GM18861 (cell line): ENCODE data around the gene VPS39.

Experiments used
- ATAC-seq: cut with Tn5 transposase; IDR thresholded peaks from one replicate; pipeline ENCODE4 v1.9.1; 2021; ENCODE audit not compliant: unreplicated experiment

The VPS39 gene

DNA sequence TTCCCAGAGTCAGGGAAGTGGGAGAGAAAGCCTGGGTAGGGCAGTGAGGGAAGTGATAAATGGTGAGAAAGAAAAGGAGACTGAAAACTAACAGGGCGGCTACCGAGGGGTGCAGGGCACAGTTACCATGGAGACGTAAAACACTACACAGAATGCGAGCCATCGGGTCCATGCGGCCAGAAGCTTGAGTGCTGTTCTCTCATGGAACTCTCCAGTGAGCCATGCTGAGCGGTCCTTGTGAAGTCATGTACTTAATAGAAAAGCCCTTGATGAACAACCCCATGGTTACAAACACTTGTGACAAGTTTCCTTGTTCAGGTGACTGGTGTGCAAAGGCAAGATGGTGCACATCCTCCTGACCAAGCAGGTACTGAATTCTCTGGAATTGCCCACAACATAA lies 48.0 kb downstream of the VPS39 start:
- no peak for ATAC-seq

DNA sequence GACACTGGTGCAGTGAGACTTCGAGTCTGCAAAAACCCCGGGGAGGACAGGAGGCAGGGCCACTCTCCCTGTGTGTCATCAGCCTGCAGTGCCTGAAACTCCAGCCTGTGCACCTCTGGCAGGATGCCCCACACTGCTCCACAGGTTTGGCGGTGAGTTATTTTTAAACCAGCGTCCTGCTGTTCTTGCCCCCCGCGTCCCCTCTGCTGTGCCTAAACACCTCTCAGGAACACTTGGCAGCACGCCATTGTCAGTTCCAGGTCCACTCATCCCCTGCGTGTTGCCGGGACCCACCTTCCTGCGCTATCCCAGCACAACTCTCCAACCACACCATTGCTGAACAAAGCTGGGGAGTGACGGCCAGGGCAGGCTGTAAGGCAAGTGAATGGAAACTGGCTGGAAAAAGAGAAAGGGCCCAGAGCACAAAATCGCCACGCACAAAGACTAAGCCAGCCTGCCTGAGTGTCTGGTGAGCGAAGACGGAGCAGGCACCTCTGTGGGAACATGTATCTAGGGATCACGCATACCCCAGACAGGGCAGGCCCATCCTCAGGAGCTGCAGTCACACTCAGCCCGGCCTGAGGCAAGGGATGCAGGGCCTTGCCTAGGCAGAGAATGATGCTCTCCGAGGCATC lies 48.6 kb downstream of the VPS39 start:
- no peak for ATAC-seq

DNA sequence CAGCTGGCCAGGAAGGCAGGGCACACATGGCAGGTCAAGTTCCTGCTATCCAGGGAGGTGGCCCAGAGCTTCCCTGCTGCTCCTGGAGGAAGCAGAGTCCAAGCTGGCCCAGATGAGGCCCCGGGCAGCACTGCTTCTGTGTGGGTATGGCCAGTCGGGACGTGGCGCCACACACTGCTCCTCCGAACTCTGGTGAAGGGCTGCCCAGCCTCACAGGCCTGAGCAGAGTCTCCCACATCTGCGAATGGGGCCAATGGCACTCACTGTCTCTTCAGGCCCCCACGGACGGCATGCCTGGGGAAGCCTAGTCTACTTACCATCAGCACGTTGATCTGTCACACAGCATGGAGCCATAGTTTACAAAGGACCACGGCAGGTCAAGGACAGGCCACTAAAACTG lies 49.2 kb downstream of the VPS39 start:
- ATAC-seq: no peak

DNA sequence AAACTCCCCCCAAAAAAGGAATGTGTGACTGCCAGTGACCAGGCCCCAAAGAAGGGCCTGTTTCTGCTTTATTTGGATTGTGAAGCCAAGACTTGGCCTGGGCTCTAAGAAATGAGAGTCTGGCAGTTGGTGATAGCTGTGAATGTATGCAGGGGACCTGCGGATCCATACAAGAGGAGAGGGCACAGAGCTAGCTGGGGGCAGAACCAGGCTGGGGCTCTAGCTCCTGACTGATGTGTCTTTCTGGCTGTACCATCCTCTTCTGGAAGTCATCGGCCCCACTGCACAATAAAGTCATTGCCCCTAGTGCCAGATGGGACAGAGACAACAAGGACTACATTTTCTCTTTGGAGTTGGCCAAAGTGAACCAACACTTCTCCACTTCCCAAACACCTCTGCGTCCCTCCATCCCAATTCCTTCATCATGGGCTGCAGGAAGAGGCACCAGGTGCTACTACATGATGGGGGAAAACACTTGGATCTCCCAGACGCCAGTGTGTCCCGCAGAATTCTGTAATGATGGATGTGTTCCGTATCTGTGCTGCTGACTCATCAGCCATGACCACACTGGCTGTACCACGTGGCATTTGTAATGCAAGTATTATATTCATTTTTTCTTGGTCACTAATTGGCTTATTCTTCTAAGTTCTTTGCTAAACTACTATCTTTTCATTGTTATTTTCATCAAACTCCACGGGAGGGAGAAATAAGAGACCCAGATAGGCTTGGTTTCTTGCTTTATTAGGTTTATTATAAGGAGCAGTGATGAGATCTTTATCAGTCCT lies 49.9 kb downstream of the VPS39 start:
- ATAC-seq: no peak

DNA sequence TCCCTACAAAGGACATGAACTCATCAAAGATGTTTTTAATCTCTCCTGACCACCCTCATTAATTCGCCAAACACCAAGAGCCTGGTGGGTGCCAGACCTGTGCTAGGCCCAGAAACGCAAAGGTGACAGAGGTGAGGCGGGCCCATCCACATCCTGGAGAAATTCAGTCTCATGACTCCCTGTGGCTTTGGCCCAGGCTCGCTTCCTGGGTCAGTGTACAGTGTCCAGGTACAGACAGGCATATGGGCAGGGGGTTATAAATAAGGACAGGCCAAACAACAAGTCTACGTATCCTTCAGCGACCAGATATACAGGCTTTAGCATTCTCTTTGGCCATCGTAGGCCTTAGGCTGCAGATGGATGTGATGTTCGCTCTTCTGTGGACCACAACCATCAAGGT lies 50.7 kb downstream of the VPS39 start:
- no peak for ATAC-seq

DNA sequence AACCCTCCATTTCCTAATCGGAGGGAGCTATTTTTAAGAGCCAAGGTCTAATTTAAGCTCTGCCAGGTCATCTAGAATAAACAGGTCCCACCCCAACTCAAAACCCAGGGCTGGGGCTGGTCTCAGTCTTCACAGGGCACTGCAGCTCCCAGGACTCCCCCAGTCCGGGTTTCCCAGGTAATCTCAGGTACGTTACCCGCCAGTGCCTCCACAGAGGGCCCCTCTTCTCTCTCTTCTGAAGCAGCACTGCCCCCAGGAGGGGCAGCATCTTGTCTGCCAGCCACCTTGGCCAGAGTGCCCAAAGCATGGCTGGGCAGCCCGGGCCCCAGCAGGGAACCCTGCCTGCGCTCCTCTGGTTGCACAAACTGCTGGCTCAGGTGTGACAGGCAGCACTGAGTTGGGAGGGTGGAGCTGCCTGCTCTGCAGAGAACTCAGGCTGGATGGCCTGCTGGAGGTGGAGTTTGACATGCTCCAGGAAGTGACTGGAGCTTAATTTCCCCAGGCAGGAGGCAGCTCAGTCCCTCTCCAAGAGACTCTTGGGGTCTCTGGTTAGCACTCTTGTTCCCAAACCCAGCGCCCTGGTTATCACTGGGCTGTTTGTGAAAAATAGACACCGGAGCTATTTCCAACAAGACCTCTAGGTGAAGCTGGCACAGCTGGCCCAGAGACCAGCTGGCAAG lies 51.7 kb downstream of the VPS39 start, which contains the start of gene PLA2G4F:
TSS of gene PLA2G4F (minus strand) at position 394 of the 680 bp plus-strand sequence. CDS start at position 307, 87 bp downstream.
- no peak for ATAC-seq

DNA sequence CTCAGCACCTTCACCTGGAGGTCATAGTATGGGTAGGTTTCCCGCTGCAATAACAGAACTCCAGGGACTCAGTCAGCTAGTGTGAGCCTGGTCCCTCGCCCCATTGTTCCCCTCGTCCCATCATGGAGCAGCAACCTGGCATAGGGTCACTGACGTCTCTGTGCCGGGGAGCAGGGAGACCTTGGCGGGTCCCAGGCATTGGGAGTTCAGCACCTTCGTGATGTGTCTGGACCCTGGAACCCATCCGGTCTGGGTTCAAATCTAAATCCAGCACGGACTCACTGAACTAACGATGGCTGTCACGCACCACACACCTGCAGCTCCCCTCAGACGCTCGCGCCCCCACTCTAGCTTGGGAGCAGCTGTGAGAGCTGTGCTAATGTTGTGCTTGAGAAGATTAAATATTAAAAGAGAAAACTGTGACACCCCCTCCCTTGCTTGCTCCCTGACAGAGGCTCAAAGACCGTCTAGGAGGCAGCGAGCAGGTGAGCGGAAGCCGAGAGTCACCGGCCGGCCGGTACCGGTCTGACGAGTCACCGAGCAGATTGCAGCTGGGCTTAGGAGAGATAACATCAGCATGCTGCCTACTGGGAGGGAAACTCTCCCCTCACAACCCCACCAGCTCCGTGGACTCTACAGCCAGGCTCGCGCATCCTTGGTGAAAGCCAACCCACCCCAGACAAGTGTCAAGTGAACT lies 52.4 kb downstream of the VPS39 start:
- no peak for ATAC-seq

DNA sequence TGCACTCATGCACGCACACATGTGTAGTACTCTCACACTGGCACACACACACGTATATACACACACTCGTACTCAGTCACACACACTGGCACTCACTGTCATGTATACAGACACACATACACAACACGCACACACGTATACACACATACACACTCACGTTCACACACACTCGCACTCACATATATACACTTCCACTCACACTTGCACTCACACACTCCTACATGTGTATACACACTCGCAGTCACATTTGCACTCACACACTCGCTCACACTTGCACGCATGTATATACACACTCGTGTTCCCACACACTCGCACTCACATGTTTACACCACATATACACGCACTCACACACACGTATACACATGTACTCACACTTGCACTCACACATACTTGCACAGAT lies 53.1 kb downstream of the VPS39 start:
- no peak for ATAC-seq

DNA sequence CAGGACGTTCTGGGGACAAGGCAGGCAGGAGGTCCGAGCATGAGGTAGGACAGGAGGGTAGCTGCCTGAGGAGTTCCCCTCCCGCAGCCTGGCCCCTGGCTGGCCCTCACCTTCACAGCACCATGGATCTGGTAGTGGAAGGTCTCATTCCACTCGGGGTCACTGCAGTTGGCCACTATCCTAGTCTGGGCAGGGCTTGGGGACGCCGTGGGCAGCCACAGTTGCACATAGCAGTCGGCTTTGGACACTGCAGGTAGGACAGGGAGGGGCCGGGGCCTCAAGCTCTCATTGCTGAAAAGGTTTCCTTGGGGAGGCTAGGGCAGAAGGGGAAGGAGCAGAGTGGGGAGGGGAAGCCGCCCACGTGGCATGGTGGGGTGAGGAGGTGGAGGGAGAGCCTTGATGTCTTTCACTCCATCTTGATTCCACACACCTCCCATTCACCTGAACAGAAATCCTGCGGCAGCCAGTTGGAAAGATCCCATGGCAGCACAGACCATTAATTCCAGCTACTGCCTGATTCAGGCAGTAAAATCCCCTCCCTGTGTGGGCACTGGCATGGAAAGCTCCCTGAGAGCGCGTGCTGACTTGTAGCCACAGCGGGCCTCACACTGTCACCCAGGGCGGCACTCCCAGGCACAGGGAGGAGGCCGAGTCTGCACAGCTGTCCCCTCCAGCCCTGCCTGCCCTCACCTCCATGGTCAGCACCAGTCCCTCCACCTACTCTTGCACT lies 53.7 kb downstream of the VPS39 start:
- ATAC-seq: no peak

DNA sequence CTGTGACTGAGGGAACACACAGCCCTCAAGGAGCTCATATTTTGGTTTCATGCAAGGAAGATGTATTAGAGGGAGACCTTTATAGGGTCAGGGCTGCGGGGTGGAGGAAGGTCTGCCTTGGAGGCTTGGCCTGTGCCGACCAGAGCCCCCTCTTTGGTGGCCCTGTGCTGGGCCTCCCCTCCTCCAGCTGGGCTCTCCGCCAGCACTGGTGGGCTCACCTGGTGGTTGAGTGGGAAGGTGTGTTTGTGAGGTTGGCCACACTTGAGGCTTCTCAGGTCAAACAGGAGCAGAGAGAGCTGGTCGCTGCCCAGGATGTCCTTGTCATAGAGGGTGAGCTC lies 54.3 kb downstream of the VPS39 start:
- no peak for ATAC-seq

DNA sequence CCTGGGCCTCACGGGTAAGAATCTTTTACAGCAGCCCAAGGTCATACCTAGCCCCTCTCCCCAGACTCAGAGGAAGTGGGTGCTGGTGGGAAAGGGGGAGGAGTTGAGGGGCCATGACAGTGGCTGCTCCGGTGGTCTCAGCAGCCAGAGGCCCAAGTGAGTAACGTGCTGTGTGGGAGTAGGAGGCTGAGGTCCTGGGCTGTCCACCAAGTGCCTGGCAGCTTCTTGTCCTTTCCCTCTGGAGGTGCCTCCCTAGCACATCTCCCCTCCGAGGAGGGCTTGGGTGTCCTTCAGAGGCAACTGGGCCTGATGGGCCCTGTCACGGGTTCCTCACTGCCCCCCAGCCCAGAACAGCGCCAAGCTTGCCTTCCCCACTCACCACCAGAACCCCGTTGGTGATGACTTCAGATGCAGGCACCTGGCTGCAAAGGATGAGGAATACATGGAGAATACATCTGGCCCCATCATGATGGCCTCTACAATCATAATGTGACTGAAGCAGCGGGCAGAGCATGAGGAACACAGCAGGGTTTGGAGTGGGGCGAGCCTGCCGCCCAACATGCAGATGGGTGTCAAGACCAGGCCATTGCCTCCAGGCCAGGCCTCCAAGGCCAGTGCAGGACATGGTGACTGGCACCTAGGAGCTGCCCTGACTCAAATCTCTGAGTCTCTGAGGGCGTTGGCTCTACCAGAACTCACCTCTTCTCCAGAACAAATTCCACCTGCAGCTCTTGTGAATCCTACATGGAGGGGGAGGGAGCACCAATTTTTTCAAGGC lies 55.0 kb downstream of the VPS39 start:
- no peak for ATAC-seq

DNA sequence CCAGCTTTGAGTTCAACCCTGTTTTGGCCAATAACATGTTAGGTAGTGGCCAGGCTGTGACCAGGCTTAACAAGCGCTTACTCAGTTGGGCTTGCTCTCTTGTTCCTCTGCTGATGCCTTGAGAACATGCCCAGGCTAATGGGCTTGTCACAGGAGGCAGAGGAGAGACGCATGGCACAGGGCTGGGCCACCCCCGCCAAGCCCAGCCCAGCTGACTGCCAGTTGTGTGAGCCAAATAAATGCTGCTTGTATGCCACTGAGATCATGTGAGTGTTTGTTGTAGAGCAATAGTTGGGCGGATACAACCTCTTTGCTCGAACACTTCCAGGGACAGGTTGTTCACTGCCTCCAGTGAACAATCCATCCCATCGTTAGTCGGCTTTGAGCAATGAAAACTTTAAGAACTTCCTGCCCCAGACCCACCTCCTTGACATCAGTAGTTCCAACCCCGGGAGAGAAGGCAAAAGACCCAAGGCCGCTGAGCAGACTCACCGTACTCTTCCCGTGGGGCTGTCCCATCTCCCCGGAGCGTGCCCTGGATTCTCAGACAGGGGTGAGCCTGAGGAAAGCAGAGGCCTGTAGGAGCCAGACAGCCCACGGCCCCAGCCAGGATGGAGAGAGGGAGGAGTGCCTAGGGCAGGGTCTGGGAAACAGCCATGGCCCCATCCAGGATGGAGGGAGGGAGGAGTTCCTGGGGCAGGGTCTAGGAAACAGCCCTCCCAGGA lies 55.7 kb downstream of the VPS39 start:
- no peak for ATAC-seq

DNA sequence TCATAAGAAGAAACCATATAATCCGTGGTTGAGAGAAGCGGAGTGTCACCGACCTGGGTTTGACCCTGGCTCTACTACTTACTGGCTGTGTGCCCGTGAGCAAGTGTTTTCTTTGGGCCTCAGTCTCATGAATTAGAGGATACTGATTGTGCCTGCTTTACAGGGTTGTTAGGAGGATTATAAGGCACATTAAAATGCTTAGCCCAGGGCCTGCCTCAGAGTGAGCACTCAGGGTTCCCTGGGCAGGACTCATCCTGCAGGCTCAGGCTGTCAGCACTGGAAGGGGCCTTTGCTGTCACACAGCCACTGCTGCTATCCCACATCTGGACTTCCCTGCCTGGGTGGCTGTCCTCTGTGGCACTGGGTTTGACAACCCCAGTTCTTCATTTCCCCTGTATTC lies 56.4 kb downstream of the VPS39 start:
- no peak for ATAC-seq

DNA sequence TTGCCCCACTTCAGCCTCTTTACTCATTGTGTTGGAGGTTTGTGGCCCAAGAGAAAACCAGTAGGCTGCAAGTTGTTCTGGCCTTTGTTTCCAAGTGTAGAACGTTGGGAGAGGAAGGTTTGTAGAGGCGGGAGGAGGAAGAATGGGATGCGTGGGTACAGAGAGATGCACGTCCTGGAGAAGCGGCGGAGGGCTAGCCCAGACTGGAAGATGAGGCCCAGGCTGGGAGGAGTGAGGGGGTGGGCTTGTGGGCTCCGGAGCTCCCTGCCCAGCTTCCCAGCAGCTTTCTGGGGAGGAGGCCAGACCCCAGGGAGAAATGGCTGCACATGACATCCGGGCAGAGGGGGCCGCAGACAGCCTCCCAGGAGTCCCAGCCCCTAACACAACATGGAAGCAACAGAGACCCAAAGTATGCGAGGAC lies 57.0 kb downstream of the VPS39 start:
- ATAC-seq: no peak

DNA sequence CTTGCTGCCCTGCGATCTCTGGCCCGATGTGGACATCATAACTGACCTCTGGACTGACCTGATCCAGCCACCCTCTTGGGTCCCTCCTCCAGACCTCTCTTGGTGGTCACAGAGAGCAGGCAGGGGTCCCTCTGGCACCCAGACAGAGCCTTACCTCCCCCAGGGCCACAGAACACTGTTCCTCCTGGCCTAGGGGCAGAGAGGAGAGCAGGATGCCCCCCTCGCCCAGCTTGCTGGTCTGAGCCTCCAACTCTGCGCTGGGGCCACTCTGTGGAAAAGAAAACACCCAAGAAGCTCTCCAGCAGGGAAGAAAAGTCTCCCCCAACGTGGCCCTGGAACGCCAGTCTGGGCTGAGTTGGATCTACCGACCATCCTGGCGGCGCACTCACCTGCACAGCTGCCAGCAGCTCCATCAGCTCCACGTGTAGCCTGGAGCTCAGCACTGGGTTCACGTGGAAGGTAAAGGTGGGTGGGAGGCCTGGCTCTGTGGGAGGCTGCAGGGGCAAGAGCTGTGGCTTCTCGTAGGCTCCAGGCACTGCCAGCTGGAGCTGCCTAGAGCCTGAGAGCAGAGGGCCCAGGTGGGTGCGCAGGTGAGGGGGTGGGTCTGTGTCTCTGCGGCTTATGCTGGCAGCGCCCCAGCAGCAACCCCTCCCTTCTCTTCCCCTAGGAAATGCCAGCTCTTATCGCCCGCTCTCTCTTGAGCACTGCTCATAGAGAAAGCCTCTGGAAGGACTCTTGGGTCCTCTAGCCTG lies 57.7 kb downstream of the VPS39 start:
- no peak for ATAC-seq

DNA sequence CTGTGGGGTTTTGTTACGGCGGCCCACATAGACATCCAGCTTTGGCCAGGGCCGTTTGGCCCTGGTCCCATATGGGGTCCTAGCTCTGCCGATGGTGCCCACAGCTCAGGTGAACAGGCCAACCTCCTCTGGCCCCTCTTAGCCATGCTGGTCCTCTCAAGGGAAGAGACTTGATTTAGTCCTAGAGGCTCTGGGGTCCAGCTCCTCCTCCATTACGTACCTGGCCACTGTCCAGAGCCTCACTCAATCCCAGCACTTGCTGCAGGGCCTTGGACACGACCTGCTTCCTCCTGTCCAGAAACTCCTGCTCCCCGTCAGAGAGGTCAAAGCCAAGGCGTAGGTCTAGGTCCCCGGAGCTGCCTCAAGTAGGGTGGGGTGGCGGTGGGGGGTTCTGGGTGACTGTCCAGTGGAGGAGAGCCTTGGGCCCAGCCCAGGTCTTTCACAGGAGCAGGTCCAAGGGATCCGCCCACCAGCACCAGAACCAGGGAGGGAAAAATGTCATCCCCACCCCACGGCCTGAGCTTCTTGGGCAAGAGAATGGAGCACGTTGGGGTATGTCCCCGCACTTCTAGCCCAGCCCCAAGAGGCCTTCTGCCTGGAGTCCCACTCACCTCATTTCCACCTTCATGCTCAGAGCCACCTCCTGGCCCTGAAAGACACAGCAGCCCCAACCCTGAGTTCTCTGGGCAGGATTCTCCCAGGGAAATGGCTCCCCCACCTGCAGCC lies 58.4 kb downstream of the VPS39 start:
- no peak for ATAC-seq

DNA sequence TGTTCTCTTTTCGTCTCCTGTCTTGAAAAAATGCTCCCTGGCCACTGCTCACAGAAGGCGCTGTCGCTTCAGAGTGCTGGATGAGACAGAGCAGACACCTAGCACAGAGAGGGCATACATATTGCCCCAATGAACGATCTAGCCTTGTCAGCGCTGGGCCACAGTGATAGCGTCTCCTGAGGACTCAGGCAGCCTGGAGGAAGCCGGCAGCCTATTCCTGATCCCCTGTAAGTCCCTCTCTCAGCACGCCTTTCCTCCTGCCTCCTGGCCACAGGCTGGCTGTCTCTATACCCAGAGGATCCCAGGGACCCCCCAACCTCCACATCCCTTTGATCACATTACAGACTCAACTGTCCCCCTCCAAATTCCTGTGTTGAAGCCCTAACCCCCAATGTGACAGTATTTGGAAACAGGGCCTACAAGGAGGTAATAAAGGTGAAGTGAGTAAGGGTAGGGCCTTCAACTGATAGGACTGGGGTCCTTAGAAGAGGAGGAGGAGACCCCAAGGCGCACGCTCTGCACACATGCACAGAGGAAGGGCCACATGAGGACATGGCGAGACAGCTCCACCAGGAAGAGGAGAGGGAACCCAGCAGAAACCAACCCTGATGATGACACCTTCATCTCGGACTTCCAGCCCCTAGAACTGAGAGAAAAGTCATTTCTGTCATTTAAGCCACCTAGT lies 59.2 kb downstream of the VPS39 start:
- no peak for ATAC-seq

DNA sequence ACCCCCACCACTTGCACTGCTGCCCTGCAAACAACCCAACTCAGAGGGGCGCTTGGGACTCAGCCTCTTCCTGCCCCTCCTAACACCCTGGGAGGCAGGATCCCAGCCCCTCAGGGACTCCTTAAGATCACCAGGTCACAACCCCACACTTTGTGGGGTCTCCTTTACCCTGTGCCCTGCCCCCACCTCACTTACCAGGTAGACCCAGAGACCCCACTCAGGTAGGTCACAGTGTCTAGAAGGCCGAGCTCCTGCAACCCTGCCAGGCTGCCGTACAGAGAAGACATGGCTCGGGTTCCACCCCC lies 60.7 kb downstream of the VPS39 start:
- no peak for ATAC-seq
